IPS-18a (cell line): Measurements from ENCODE around the gene VARS1.
A peak's percentile ranks its signal among the peaks of the same experiment; 100 is the strongest.
"Not testable (repeated sequence)": the region's sequence is repeated elsewhere in the genome, so short reads cannot be mapped to it uniquely, and the experiment has no call there.

ENCODE experiments used
- H3K27ac ChIP-seq: one replicate; pipeline ENCODE4 v1.5.1; 2013; ENCODE audit warnings: low read length
- H3K27me3 ChIP-seq: one replicate; pipeline ENCODE4 v1.6.1; 2013; ENCODE audit warnings: mild to moderate bottlenecking, low read length; ENCODE audit not compliant: control insufficient read depth, insufficient read depth
- H3K36me3 ChIP-seq: one replicate; pipeline ENCODE4 v1.6.1; 2013; ENCODE audit warnings: low read depth, low read length; ENCODE audit not compliant: control insufficient read depth
- H3K4me1 ChIP-seq: one replicate; pipeline ENCODE4 v1.6.1; 2013; ENCODE audit warnings: low read depth, low read length; ENCODE audit not compliant: control insufficient read depth
- H3K4me3 ChIP-seq: one replicate; pipeline ENCODE4 v1.5.1; 2013; ENCODE audit warnings: low read length
- H3K9ac ChIP-seq: one replicate; pipeline ENCODE4 v1.6.1; 2013; ENCODE audit warnings: mild to moderate bottlenecking, low read length, moderate library complexity
- H3K9me3 ChIP-seq: one replicate; pipeline ENCODE4 v1.6.1; 2013; ENCODE audit warnings: low read depth, low read length; ENCODE audit not compliant: control insufficient read depth

Gene VARS1

GRCh38 chr6:31801031-31801927 lies 5.7 kb upstream of the VARS1 start:
- not testable (repeated sequence) for H3K27ac ChIP-seq, H3K4me3 ChIP-seq, H3K27me3 ChIP-seq, H3K4me1 ChIP-seq, H3K9ac ChIP-seq, H3K9me3 ChIP-seq
- H3K36me3 ChIP-seq, result peaks cover 16% of the 10 kb centered on the region

GRCh38 chr6:31799781-31800180 lies 4.2 kb upstream of the VARS1 start:
- H3K27ac ChIP-seq, result no peak overlapping the region
- H3K9me3 ChIP-seq, result no peaks in the 10 kb centered on the region
- no peaks in the 10 kb centered on the region for H3K4me1 ChIP-seq
- H3K4me3 ChIP-seq, result no peak overlapping the region
- no peaks in the 10 kb centered on the region for H3K27me3 ChIP-seq
- H3K36me3 ChIP-seq, result peaks cover 16% of the 10 kb centered on the region
- no peak overlapping the region for H3K9ac ChIP-seq

- Histone ChIP-seq H3K27me3 (no peaks in the 10 kb centered on the region), H3K36me3 (peaks cover 13% of the 10 kb centered on the region), H3K27ac (no peak overlapping the region), H3K4me3 (no peak overlapping the region), H3K4me1 (peaks cover 5% of the 10 kb centered on the region), H3K9me3 (no peaks in the 10 kb centered on the region), H3K9ac (no peak overlapping the region)
Measured at GRCh38 chr6:31797588-31797987, 2.0 kb upstream of the VARS1 start.

GRCh38 chr6:31796993-31797385 lies 1.4 kb upstream of the VARS1 start:
- H3K4me3 ChIP-seq, result no peak overlapping the region
- no peaks in the 10 kb centered on the region for H3K9me3 ChIP-seq
- H3K27me3 ChIP-seq, result no peaks in the 10 kb centered on the region
- H3K36me3 ChIP-seq, result peaks cover 19% of the 10 kb centered on the region
- H3K9ac ChIP-seq, result no peak overlapping the region
- H3K4me1 ChIP-seq, result peaks cover 5% of the 10 kb centered on the region
- H3K27ac ChIP-seq, result no peak overlapping the region

GRCh38 chr6:31794866-31795615 lies 511 bp downstream of the VARS1 start:
- peak overlapping the region; percentile 100 for H3K4me3 ChIP-seq
- H3K27ac ChIP-seq, result peak overlapping the region; percentile 81
- H3K4me1 ChIP-seq, result peaks cover 5% of the 10 kb centered on the region
- H3K9me3 ChIP-seq, result no peaks in the 10 kb centered on the region
- no peaks in the 10 kb centered on the region for H3K27me3 ChIP-seq
- H3K9ac ChIP-seq, result peak overlapping the region; percentile 99
- peaks cover 30% of the 10 kb centered on the region for H3K36me3 ChIP-seq

GRCh38 chr6:31794294-31794865 lies 1.2 kb downstream of the VARS1 start:
- Histone ChIP-seq H3K36me3 (peaks cover 34% of the 10 kb centered on the region), H3K4me1 (peaks cover 5% of the 10 kb centered on the region), H3K27me3 (no peaks in the 10 kb centered on the region), H3K27ac (no peak overlapping the region), H3K4me3 (peak overlapping the region; percentile 100), H3K9me3 (no peaks in the 10 kb centered on the region), H3K9ac (peak overlapping the region; percentile 99)

- H3K9me3 ChIP-seq, result not testable (repeated sequence)
Measured at GRCh38 chr6:31793927-31794245, 1.7 kb downstream of the VARS1 start.

GRCh38 chr6:31792761-31793171 lies 2.8 kb downstream of the VARS1 start:
- H3K36me3 ChIP-seq, result peaks cover 33% of the 10 kb centered on the region
- H3K9ac ChIP-seq, result no peak overlapping the region
- no peak overlapping the region for H3K4me3 ChIP-seq
- H3K4me1 ChIP-seq, result peaks cover 5% of the 10 kb centered on the region
- no peaks in the 10 kb centered on the region for H3K27me3 ChIP-seq
- H3K27ac ChIP-seq, result no peak overlapping the region
- no peaks in the 10 kb centered on the region for H3K9me3 ChIP-seq

More at GRCh38 chr6:31793927-31794245, 1.7 kb downstream of the VARS1 start:
- not testable (repeated sequence) for H3K27me3 ChIP-seq, H3K27ac ChIP-seq, H3K4me1 ChIP-seq, H3K9ac ChIP-seq
- Histone ChIP-seq H3K36me3 (peaks cover 37% of the 10 kb centered on the region), H3K4me3 (peak overlapping the region; percentile 100)

GRCh38 chr6:31792090-31792374 lies 3.5 kb downstream of the VARS1 start:
- H3K36me3 ChIP-seq, result peaks cover 29% of the 10 kb centered on the region
- no peak overlapping the region for H3K9ac ChIP-seq
- H3K27ac ChIP-seq, result no peak overlapping the region
- peaks cover 5% of the 10 kb centered on the region for H3K4me1 ChIP-seq
- H3K4me3 ChIP-seq, result no peak overlapping the region
- H3K27me3 ChIP-seq, result no peaks in the 10 kb centered on the region
- no peaks in the 10 kb centered on the region for H3K9me3 ChIP-seq

GRCh38 chr6:31791324-31792089 lies 4.0 kb downstream of the VARS1 start:
- H3K27me3 ChIP-seq, result no peaks in the 10 kb centered on the region
- H3K4me3 ChIP-seq, result no peak overlapping the region
- H3K9me3 ChIP-seq, result no peaks in the 10 kb centered on the region
- H3K27ac ChIP-seq, result no peak overlapping the region
- no peak overlapping the region for H3K9ac ChIP-seq
- H3K36me3 ChIP-seq, result peaks cover 33% of the 10 kb centered on the region
- peaks cover 5% of the 10 kb centered on the region for H3K4me1 ChIP-seq

- Histone ChIP-seq H3K27me3 (no peaks in the 10 kb centered on the region), H3K4me1 (no peaks in the 10 kb centered on the region), H3K4me3 (no peak overlapping the region), H3K9me3 (no peaks in the 10 kb centered on the region), H3K36me3 (peaks cover 57% of the 10 kb centered on the region), H3K27ac (no peak overlapping the region), H3K9ac (no peak overlapping the region)
Measured at GRCh38 chr6:31785475-31785874, 10.1 kb downstream of the VARS1 start.
